Fibroblast of skin of abdomen (primary cell): Measurements from ENCODE around the gene SLC46A3.
"Not testable (repeated sequence)": the region's sequence is repeated elsewhere in the genome, so short reads cannot be mapped to it uniquely, and the experiment has no call there.

ENCODE experiments used
- DNase-seq: peaks from one replicate; pipeline ENCODE4 v3.0.0-alpha.2; 2013

The SLC46A3 gene

DNA sequence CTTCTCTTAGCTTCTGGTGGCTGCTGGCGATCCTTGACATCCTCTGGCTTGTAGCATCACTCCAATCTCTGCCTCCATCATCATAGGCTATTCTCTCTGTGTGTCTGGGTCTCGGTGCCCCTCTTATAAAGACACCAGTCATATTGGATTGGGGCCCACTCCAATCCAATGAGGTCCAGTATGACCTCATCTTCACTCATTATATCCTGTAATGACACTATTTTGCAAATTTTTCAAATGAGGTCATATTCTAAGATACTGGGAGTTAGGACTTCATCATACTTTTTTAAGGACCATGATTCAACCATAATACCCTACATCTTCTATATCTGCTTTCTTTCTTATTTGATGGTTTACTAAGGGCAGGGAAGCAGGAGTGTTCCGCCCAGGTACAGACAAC, 12.0 kb upstream of the SLC46A3 start:
- DNase-seq: no peak

DNA sequence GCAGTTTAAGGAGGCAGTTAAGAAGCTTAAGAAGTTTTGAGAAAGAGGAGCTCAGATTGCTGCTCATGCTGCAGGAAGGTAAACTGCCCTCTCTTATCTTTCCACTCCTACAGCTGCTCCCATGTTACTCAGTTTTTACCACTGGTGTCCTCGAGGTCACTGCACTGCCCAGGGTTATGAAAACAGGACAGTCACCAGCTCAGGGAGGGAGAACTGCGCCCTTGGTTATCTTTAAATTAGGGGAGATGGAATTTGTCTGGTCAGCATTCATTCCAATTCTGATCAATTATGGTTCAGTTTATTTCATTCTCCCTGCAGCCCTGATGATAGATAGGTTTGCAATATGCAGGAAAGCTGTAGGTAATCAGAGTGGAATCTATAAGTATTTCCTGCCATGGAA, 10.8 kb upstream of the SLC46A3 start:
- DNase-seq: no peak

DNA sequence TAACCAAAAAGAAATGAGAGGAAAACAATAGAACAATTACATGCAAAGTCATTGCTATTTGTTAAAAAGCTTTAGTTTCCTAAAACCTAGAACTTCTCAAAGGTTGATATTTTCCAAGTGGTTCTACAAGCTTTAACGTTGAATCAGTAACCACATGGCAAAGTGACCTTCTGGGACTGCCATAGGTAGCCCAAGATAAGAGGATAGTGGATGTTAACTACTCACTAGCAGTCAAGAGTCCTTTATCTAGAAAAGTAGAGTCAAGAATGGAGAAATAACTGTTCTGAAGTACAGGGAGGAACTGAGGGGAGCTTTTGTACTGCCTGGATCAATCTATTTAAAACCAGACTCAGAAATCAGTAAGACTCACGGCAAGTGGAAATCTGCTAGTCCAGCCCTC, 9.9 kb upstream of the SLC46A3 start:
- no peak for DNase-seq

DNA sequence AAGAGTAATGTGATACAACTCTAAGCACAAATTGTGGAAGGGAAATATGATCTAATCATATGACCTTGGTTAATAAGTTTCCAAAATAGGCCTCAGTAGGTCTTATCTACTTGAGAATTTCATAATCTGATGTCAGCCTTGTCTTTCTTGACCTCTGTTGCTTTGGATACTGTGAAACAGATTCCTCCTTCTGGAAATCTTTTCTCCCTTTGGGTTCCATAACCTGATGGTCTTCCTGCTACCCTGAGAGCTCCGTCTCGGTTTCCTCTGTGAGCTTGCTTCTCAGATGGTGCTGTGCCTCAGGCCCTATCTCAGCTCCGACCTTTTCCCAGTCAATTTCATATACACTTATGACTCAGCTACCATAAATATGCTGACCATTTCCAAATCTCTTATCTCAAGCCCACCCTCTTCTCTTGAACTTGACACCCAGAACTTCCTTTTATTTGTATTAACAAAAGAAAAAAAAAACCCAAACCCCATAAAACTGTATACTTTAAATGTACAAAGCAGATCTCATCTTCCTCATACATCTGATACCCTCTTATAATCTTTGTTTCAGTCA, 6.4 kb upstream of the SLC46A3 start:
- DNase-seq: no peak

DNA sequence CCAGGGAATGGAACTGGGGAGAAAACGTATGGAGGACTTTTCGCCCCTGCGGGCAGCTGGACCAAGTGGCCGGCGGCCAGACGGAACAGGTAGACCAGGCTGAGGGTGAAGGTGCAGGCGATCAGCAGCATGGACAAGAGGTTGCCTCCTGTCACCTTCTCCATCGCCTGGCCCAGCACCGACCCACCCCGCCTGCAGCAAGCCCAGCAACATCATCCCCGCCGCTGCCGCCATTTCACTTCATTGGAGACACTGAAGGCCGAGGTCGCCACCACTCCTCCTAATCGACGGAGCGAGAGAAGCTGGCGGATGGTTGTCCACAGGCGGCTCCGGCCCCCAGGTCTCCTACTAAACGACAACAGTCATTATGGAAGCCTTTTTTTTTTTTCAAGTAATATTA, 5.0 kb upstream of the SLC46A3 start:
- no peak for DNase-seq

DNA sequence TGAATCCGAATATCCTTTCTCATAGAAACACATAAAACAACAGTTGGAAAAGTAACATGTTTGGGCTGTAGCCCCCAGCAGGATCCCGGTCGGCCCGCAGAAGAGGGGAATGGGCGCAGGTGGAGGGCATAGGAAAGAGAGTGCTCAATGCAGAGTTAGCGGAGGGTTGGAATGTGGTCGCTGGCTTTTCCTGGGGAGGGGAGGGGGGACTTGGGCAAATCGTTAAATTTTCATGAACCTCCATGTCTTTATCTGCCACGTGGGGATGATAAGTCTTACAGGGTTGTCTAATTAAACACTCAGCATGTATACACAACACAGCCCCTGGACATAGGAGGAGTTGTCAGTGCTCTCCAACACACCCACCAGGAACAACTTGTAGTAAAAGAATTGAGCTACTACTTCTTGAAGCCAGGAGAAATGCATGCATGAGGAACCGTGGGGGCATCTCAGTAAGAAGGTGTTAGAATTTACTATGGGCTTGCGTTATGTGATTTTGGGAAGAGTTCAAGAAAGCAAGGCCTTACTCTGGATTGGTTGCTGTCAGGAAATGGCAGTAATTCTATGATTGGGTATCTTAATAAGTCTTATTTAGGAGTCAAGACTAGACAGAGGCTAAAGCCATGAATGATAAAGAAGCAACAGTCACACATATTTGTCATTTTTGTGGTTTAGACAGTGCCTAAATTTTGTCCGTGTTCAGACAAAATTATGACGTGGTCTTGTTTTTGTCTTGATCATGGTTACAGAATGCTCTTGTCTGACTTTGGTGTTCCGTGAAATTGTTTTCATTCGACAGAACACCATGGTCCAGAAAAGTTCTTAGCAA, 671 bp upstream of the SLC46A3 start:
- DNase-seq: peak; percentile 88

DNA sequence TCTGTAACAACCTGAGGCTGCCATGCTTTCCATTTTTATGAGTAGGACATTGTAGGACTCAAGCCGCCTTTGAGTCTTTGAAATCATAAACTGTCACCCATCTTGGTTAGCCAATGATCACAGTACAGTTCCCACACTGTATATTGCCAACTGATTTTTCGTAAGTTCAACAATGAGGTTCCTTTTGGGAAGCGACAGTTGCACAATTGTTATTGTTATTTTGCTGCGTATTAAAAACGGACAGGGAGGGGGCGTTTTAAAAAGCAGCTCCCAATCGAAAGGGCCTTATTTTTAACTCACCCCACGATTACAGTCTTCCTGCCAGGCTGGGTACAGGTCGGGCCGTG, 601 bp downstream of the SLC46A3 start:
- DNase-seq: no peak

DNA sequence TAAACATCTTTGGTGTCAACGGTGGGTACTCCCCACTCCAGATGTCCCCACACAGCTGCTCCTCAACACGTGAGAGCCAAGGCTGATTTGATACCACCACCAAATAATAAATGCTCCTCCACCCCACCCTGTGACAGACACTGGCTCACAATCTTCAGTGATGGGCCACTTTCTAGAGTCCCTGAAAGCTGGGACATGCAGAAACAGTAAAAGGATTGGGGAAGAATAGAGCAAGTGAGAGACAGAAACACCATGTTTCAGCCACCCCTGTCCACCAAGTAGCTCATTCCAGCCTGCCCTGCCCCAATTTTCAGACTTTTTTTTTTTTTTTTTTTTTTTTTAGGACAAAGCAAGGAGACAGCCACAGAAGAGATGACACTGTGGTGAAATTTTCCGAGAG, 1.6 kb downstream of the SLC46A3 start:
- no peak for DNase-seq

DNA sequence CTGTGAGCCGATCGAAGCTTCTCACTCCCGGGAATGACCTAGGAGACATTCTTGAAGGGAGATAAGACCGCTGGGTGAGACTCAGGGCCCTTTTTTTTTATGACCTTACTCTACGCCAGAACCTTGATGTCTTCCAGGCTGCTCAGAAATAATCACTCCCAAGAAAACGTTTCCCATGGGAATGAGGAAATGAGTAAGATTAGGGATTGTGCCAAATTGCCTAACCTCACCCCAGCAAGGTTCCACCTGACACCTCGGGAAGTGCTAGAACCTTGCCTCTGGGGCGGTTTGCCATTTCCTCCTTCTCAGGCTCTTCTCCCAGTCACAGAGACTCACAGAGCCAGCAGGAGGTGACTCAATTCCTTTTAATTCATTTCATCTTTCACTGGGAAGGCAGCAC, 2.3 kb downstream of the SLC46A3 start:
- DNase-seq: peak; percentile 67

DNA sequence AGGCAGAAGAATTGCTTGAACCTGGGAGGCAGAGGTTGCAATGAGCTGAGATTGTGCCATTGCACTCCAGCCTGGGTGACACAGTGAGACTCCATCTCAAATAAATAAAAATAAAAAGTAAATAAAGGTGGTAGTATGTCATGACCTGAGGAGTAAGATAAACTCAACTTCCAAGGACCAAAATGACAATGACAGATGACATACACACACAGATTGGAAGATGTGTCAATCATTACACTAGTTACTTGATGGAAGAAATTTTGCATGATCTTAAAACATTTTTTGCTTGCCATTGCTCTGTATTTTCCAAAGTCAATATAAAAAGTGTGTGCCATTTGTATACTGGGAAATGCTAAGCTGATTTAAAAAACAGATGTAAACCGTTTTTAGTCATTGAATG, 4.1 kb downstream of the SLC46A3 start:
- no peak for DNase-seq

DNA sequence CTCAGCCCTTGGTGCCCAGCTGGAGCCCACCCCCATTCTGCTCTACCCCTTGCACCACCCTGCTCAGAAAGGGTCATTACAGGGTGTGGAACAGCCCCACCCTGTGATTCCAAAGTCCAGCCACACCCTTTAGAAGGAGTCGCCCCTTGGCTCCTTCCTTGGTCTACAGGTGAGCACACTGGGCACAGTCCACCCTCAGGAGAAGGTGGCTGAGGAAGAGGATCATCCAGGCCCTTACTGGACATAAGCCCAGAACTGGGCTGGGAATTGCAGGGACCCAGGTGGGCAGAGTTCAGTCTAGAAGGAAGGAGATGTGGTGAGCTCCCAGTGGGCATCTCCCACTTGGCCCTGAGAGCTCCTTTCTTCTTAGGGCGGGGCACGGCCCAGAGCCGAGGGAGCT, 8.6 kb downstream of the SLC46A3 start:
- DNase-seq: no peak

DNA sequence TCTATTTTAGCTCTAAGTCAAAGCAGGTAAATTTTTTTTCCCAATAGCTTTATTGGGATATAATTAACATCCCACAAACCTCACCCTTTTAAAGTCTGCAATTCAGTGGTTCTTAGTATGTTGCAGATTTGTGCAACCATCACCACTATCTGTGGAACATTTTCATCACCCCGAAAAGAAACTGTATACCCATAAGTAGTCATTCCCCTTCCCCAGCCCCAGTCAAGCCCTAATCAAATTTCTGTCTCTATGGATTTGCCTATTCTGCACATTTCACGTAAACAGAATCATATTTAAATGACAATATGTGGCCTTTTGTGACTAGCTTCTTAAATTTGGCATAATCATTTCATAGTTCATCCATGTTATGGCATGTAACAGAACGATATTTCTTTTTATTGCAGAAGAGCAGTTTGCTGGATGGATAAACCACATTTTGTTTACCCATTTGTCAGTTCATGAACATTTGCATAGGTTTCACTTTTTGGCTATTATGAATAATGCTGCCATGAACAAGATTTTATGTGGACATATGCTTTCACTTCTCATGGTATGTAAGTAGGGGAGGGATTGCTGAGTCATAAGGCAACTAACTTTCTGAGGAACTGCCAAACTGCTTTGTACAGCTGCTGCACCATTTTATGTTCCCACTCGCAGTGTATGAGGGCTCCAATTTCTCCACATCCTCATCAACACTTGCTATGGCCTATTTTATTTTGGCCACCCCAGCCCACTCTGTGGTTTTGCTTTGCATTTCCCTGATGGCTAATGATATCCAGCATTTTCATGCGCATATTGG, 10.9 kb downstream of the SLC46A3 start:
- peak; percentile 95 for DNase-seq

DNA sequence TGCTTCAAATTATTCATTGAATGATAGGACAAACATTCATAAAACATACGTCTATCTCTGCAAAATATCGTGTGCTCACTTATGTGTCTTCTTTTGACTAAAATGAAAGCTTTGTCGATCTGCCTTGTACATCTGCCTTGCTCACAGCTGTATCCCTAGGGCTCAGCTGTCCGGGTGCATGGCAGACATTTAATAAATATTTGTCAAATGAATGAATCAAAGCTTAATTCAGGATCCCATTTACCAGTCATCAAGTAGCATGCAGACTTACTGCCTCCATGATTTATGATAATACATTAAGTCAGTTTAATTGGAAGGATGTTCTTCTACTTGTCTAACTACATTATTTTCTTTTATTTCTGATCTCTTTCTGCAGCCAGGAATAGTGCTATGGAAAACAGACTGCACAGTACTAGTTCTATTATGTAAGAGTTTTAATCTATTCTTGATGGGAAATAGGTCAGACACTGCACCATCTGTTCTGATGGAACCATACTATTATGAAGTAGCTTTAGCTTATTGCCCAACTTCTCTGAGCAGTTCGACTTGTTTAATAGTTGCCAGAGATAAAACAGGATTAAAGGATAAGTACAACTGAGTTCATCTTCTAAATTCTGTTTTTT, 13.2 kb downstream of the SLC46A3 start:
- peak; percentile 45 for DNase-seq

DNA sequence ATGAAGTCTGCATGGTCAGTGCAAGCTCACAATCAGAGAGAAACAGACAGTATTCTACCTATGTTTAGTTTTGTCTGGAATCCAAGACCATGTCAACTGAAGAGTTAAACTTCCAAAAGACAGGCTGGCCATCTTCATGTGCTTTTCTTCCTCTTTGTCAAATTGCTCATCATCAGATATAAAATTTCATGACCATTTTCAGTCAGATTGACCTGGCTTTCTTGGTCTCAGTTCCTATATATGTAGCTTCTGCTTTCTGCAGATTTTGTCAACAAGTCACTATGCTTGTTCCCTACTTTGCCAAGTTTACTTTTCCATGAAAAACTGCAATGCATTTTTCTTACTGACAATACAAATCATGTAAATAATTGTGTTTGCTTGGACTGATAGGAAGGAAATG, 13.9 kb downstream of the SLC46A3 start:
- no peak for DNase-seq

DNA sequence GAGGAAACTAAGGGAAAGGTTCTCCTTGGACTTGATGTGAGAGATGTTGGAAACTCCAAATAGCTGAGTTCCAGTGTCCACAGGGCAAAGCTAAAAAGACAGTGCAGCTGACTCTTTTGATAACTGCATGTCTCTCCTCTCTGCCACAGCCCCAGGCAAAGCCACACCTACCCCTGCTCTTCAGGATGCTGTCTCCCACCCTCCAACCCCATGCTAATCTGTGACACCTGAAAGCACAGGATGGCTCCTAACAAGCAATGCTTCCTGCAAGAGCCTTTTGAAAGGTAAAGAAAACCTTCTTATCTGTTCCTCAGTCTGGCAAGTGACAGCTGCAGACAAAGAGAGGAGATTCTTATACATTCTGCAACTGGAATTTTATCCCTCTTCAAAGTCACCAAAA, 14.5 kb downstream of the SLC46A3 start:
- DNase-seq: no peak

DNA sequence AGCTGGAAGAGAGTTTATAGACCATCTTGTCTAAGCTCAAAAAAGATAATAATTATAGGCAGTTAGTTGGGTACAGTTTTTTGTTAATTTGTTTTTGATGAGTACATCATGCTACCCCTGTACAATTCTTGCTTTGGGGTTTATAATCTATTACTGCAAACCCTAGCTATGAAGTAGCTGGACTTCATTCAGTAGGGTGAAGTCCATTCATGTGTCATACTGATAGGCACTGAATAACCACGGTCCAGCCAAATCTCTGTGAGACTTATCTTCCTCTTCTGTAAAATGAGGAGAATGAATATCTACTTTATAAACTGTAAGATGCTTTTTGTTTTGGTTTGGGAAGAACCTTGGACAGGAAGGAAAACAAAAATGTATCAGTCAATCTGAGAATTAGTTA, 19.5 kb downstream of the SLC46A3 start:
- no peak for DNase-seq

DNA sequence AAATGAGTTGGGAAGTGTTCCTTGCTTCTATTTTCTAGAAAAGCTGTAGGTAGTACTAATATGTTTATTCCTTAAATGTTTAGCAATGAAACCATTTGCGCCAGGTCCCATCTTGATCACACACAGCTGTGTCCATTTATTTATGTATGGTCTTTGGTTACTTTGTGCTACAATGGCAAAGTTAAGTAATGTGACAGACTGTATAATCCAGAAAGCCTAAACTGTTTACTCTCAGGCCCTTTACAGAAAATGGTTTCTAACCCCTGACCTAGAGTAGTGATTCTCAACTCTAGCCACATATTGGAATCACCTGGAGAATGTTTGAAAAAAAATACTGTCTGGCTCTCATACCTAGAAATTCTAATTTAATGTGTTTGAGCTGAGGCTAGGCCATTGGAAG, 21.3 kb downstream of the SLC46A3 start:
- no peak for DNase-seq

DNA sequence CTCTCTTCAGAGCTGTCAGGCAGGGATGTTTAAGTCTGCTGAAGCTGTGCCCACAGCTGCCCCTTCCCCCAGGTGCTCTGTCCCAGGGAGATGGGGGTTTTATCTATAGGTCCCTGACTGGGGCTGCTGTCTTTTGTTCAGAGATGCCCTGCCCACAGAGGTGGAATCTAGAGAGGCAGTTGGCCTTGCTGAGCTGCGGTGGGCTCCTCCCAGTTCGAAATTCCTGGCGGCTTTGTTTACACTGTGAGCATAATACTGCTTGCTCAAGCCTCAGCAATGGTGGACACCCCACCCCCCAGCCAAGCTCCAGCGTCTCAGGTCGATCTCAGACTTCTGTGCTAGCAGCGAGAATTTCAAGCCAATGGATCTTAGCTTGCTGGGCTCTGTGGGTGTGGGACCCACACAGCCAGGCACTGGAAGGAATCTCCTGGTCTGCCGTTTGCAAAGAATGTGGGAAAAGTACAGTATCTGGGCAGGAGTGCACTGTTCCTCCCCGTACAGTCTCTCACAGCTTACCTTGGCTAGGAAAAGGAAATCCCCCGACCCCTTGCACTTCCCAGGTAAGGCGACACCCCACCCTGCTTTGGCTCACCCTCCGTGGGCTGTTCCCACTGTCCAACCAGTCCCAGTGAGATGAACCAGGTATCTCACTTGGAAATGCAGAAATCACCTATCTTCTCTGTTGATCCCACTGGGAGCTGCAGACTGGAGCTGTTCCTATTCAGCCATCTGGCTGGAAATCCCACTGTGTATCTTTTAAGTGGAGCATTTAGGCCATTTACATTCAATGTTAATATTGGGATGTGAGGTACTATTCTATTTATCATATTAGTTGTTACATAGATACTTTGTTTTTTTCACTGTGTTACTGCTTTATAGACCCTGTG, 24.9 kb downstream of the SLC46A3 start:
- peak; percentile 40 for DNase-seq

DNA sequence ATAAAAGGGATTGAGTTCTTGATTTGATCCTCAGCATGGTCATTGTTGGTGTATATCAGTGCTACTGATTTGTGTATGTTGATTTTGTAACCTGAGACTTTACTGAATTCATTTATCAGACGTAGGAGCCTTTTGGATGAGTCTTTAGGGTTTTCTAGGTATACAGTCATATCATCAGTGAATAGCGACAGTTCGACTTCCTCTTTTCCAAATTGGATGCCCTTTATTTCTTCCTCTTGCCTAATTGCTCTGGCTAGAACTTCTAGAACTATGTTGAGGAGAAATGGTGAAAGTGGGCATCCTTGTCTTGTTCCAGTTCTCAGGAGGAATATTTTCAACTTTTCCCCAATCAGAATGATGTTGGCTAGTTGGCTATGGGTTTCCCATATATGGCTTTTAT, 32.9 kb downstream of the SLC46A3 start:
- DNase-seq: no peak

DNA sequence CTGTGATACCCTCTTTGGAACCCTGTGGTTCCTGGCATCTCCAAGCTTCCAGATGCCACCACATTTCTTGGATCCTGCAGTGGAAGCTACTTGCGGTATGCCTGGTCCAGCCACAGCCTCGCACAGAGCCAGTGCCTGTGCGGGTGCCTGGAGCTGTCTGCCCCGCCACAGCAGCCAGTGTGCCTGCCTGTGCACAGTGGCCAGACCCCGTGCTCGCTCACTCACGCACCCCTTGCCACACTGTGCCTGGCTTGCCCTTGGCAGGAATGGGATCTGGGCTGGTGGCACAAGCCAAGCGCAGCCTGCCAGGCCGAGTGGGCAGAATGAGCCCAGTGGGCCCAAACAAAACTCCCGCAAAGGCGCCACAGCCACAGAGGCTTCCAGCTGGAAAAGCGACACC, 33.7 kb downstream of the SLC46A3 start:
- DNase-seq: no peak

DNA sequence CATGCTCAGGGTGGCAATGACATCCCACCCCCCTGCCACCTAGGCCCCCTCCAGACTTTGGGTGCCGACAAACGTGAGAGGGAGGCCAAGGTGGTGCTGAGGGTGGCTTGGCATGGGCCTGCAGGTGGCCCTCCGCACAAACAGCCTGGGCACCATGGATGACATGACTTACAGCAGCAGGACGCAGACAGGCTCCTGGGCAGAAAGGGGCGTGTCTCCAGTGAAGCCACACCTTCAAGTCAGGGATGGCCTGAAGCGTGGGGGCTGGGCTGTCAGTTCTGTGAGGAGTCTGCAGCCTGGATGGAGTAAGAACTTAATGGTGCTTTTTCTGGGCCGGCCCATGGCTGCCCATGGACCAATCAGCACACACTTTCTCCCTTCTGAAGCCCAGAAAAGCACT, 34.5 kb downstream of the SLC46A3 start:
- no peak for DNase-seq

DNA sequence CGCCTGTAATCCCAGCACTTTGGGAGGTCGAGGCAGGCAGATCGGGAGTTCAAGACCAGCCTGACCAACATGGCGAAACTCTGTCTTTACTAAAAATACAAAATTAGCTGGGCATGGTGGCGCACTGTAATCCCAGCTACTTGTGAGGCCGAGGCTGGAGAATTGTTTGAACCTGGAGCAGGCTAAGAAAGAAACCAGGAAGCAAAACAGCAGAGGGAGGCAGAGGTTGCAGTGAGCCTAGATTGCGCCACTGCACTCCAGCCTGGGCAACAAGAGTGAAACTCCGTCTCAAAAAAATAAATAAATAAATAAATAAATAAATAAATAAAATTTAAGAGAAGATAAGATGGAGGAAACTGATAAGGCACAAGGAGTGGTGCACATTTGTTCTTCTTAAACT, 35.6 kb downstream of the SLC46A3 start:
- DNase-seq: not testable (repeated sequence)
